HepG2 (cell line): ENCODE measurements around the gene CAMTA1. TPM values are rescaled to one million over a fixed set of nuclear protein-coding genes. Genes with fewer than 3 reads are reported as not detected.

Experiments used
- ATAC-seq: fragments of 200-7000 bp; cut with Tn5 transposase; 3 replicates; pipeline ENCODE4 v1.9.1; 2020; ENCODE audit warnings: mild to moderate bottlenecking, moderate library complexity
- BruUV-seq: library from RNA; stranded (reverse); fragments of 400-500 nt; replicated peaks from 2 replicates; lab custom pipeline; 2021; lab: Mats Ljungman, UMichigan
- CTCF ChIA-PET: fragments of 300-600 bp; formaldehyde crosslinking; extraction: SDS; loops from one replicate; lab custom pipeline; 2021; ENCODE audit warnings: low total read pairs, inconsistent platforms, low intra/inter-chr PET ratio; lab: Yijun Ruan, JAX
- POLR2A ChIA-PET: fragments of 350-600 bp; sonication (Branson Sonifier 250); formaldehyde crosslinking; loops from one replicate; lab custom pipeline; 2020; ENCODE audit warnings: antibody characterized with exemption, inconsistent platforms; lab: Yijun Ruan, JAX
- DNase-seq: peaks from one replicate; pipeline ENCODE4 v3.0.0-alpha.2; 2015; ENCODE audit warnings: low spot score
- FAIRE-seq: peaks from 3 replicates; lab custom pipeline; 2011; peaks lifted over from hg19 to GRCh38; lab: Jason Lieb, UNC
- H2AFZ ChIP-seq: one replicate; pipeline ENCODE4 v1.6.1; 2011; ENCODE audit warnings: low read length, inconsistent platforms
- H3K27ac ChIP-seq: fragments of 300-600 bp; 3 replicates; pipeline ENCODE4 v1.8.0; 2011; ENCODE audit warnings: mixed run types, mild to moderate bottlenecking, mixed read lengths, low read length, inconsistent platforms; ENCODE audit not compliant: insufficient read depth; ENCODE audit errors: extremely low read length
- H3K27me3 ChIP-seq, 2 experiments: fragments of 200-600 bp in 1 of 2; 2 replicates in 1 of 2; 3 replicates in 1 of 2; pipeline versions ENCODE4 v1.6.0 to v1.8.0; 2011; ENCODE audit warnings: low read length in 2 of 2, mild to moderate bottlenecking in 2 of 2, moderate library complexity in 2 of 2, inconsistent platforms in 1 of 2; ENCODE audit not compliant: insufficient read depth in 2 of 2, control insufficient read depth in 1 of 2
- H3K36me3 ChIP-seq, 2 experiments: fragments of 200-600 bp in 1 of 2; replicated peaks in 1 of 2; 2 replicates in 1 of 2; 3 replicates in 1 of 2; pipeline versions ENCODE4 v1.5.1 to v1.8.0; 2011; ENCODE audit warnings: low read length in 2 of 2, inconsistent platforms in 1 of 2; ENCODE audit not compliant: insufficient read depth in 2 of 2, control insufficient read depth in 1 of 2
- H3K4me1 ChIP-seq: 2 replicates; pipeline ENCODE4 v1.5.1; 2012; ENCODE audit warnings: low read length, inconsistent platforms; ENCODE audit not compliant: insufficient read depth
- H3K4me2 ChIP-seq: 2 replicates; pipeline ENCODE4 v1.6.0; 2011; ENCODE audit warnings: low read depth, low read length, inconsistent platforms
- H3K4me3 ChIP-seq, 3 experiments: fragments of 200-600 bp in 1 of 3; sonication (generic), shearing (Covaris generic) in 1 of 3; replicated peaks in 1 of 3; 2 replicates each; pipeline ENCODE4 v1.5.1; 2011 to 2016; ENCODE audit warnings: low read length in 3 of 3, inconsistent platforms in 2 of 3, low read depth in 2 of 3, mild to moderate bottlenecking in 2 of 3, control low read depth in 1 of 3, mixed read lengths in 1 of 3; ENCODE audit not compliant: insufficient read depth in 1 of 3
- H3K79me2 ChIP-seq: one replicate; pipeline ENCODE4 v1.6.1; 2011; ENCODE audit warnings: low read length, inconsistent platforms; ENCODE audit not compliant: insufficient read depth
- H3K9ac ChIP-seq: 2 replicates; pipeline ENCODE4 v1.6.0; 2011; ENCODE audit warnings: mild to moderate bottlenecking, low read depth, low read length, inconsistent platforms; ENCODE audit not compliant: insufficient read depth
- H3K9me3 ChIP-seq: 2 replicates; pipeline ENCODE4 v1.5.1; 2012; ENCODE audit warnings: mild to moderate bottlenecking, low read length
- H4K20me1 ChIP-seq: 2 replicates; pipeline ENCODE4 v1.6.0; 2011; ENCODE audit warnings: inconsistent platforms, mild to moderate bottlenecking, low read length, moderate library complexity; ENCODE audit not compliant: insufficient read depth
- EHMT2 ChIP-seq: fragments of 200-600 bp; sonication (generic); IDR thresholded peaks from 2 replicates; pipeline ENCODE4 v1.7.0; 2017; ENCODE audit warnings: antibody characterized with exemption, low read depth, low read length, borderline replicate concordance
- HDAC2 ChIP-seq: sonication (generic); formaldehyde crosslinking; IDR thresholded peaks from 2 replicates; pipeline ENCODE4 v1.4.0; 2020; ENCODE audit warnings: missing genetic modification reagents
- KDM5A ChIP-seq: fragments of 200-600 bp; sonication (generic); IDR thresholded peaks from 2 replicates; pipeline ENCODE4 v1.7.0; 2018; ENCODE audit warnings: antibody characterized with exemption, mild to moderate bottlenecking, low read length, borderline replicate concordance
- NCOR1 ChIP-seq: fragments of 200-600 bp; sonication (generic); IDR thresholded peaks from 2 replicates; pipeline ENCODE4 v1.7.0; 2017; ENCODE audit warnings: antibody characterized with exemption, low read length, borderline replicate concordance
- NFYC ChIP-seq: IDR thresholded peaks from 2 replicates; pipeline ENCODE4 v1.6.1; 2016; ENCODE audit warnings: missing genetic modification reagents, missing compliant biosample characterization
- PLRG1 ChIP-seq: fragments of 450-650 bp; conservative IDR thresholded peaks from 2 replicates; pipeline ENCODE4 v1.6.1; 2016
- POLR2AphosphoS5 ChIP-seq: IDR thresholded peaks from 2 replicates; pipeline ENCODE4 v1.6.1; 2012; ENCODE audit warnings: low read depth, low read length
- PRDM15 ChIP-seq: sonication (generic); formaldehyde crosslinking; IDR thresholded peaks from 2 replicates; pipeline ENCODE4 v1.4.0; 2020; ENCODE audit warnings: missing genetic modification reagents
- RORA ChIP-seq: sonication (generic); formaldehyde crosslinking; IDR thresholded peaks from 2 replicates; pipeline ENCODE4 v1.5.0; 2020; ENCODE audit warnings: mild to moderate bottlenecking, missing genetic modification reagents, moderate library complexity
- SAP130 ChIP-seq: IDR thresholded peaks from 2 replicates; pipeline ENCODE4 v1.6.1; 2016; ENCODE audit warnings: low read depth
- TAF15 ChIP-seq: fragments of 200-400 bp; formaldehyde crosslinking; IDR thresholded peaks from one replicate; pipeline ENCODE4 v1.6.1; 2018; ENCODE audit warnings: mild to moderate bottlenecking, low read depth, low read length; ENCODE audit not compliant: poor library complexity, severe bottlenecking
- TBX3 ChIP-seq: fragments of 450-650 bp; IDR thresholded peaks from 2 replicates; pipeline ENCODE4 v1.6.1; 2017; ENCODE audit warnings: antibody characterized with exemption, mild to moderate bottlenecking, inconsistent platforms, borderline replicate concordance
- TCF7L2 ChIP-seq: IDR thresholded peaks from 2 replicates; pipeline ENCODE4 v1.6.1; 2011; ENCODE audit warnings: mild to moderate bottlenecking, low read depth, low read length, moderate library complexity
- ZFYVE20 ChIP-seq: sonication (generic); formaldehyde crosslinking; IDR thresholded peaks from 2 replicates; pipeline ENCODE4 v1.8.0; 2023; ENCODE audit warnings: low read depth, mild to moderate bottlenecking, moderate library complexity, missing genetic modification reagents, borderline replicate concordance
- ZKSCAN1 ChIP-seq: fragments of 150-350 bp; IDR thresholded peaks from 2 replicates; pipeline ENCODE4 v1.6.1; 2014; ENCODE audit warnings: low read length
- ZNF335 ChIP-seq: sonication (generic); formaldehyde crosslinking; IDR thresholded peaks from 2 replicates; pipeline ENCODE4 v1.4.0; 2020; ENCODE audit warnings: missing genetic modification reagents
- ZNF577 ChIP-seq: sonication (generic); formaldehyde crosslinking; IDR thresholded peaks from 2 replicates; pipeline ENCODE4 v1.4.0; 2020; ENCODE audit warnings: mild to moderate bottlenecking, low read depth, missing genetic modification reagents, borderline replicate concordance
- ZNF746 ChIP-seq: sonication (generic); formaldehyde crosslinking; IDR thresholded peaks from 2 replicates; pipeline ENCODE4 v1.8.0; 2022; ENCODE audit warnings: mild to moderate bottlenecking, missing genetic modification reagents
- ZNF850 ChIP-seq: sonication (generic); formaldehyde crosslinking; conservative IDR thresholded peaks from 2 replicates; pipeline ENCODE4 v1.9.0; 2021; ENCODE audit warnings: mild to moderate bottlenecking, missing genetic modification reagents
- ZSCAN30 ChIP-seq: sonication (generic); formaldehyde crosslinking; IDR thresholded peaks from 2 replicates; pipeline ENCODE4 v1.5.0; 2020; ENCODE audit warnings: mild to moderate bottlenecking, missing genetic modification reagents
- WGBS: methylation state at CpG from one replicate; pipeline ENCODE4 v1.1.6; 2017; ENCODE audit warnings: low lambda C conversion rate; 5-methylcytosine and 5-hydroxymethylcytosine counted together
- in situ Hi-C: cut with HindIII; loops from 2 replicates; pipeline ENCODE4 v1.10.0; 2017; ENCODE audit warnings: low pct_unique_long_range_greater_than_20kb; ENCODE audit not compliant: extremely low pct_ligation_motif_present
- intact Hi-C: fragments of 100-400 bp; cut with micrococcal nuclease; formaldehyde crosslinking; loops from one replicate; pipeline ENCODE4 v1.10.0; 2022; ENCODE audit not compliant: unreplicated experiment
- polyA plus RNA-seq, 8 experiments: library from polyadenylated mRNA; depleted of rRNA in 3 of 8; stranded (reverse) in 7 of 8; unstranded in 1 of 8; fragments of >200 nt; fragmentation: Illumina TruSeq in 4 of 8; extraction: Trizol in 4 of 8; gene quantifications; 2 replicates each; pipeline versions ENCODE4 v1.2.1 to v1.2.3, GENCODE V29; 2011 to 2016; ENCODE audit warnings: low read depth in 4 of 8, missing spikeins in 1 of 8, mixed read lengths in 1 of 8; ENCODE audit not compliant: insufficient read depth in 1 of 8
- total RNA-seq, 5 experiments: library from RNA; depleted of rRNA; stranded (reverse); fragments of >200 nt; fragmentation: Illumina TruSeq; extraction: Trizol; gene quantifications; 2 replicates each; pipeline ENCODE4 v1.2.3, GENCODE V29; 2016; ENCODE audit warnings: low read depth in 1 of 5

Gene CAMTA1
- total and polyA plus RNA-seq, 2 of the 13 experiments (the other 11 are each of a cell fraction or from before 2014, with no cell fraction given): 25.0 to 36.4 TPM

DNA sequence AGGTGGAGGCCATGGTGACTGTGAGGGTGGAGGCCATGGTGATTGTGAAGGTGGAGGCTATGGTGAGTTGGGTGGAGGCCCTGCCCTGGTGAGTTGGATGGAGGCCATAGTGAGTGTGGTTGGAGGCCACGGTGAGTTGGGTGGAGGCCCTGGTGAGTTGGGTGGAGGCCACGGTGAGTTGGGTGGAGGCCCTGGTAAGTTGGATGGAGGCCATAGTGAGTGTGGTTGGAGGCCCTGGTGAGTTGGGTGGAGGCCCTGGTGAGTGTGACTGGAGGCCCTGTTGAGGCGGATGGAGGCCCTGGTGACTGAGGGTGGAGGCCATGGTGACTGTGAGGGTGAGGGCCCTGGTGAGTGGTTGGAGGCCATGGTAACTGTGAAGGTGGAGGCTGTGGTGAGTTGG is 860.9 kb downstream of the CAMTA1 start:
- BruUV-seq: no TSS peak
- FAIRE-seq (no peak), DNase-seq (no peak), ATAC-seq (no peak)
- no peak overlapping the region for H3K4me2 ChIP-seq
- H3K9ac ChIP-seq: no peak overlapping the region
- H3K27me3 ChIP-seq: peaks cover 6 to 29% of the 10 kb centered on the region in 2 experiments
- H3K4me3 ChIP-seq: no peak overlapping the region
- no peak overlapping the region for H2AFZ ChIP-seq
- H3K79me2 ChIP-seq: no peaks in the 10 kb centered on the region
- TF ChIP-seq PLRG1 (no peak), ZFYVE20 (no peak), NCOR1 (no peak), ZSCAN30 (CRISPR knock-in tag) (no peak), RORA (CRISPR knock-in tag) (no peak), HDAC2 (no peak), EHMT2 (no peak), ZNF335 (no peak), KDM5A (no peak), TCF7L2 (no peak), NFYC (CRISPR knock-in tag) (no peak), ZNF746 (CRISPR knock-in tag) (no peak), ZNF577 (CRISPR knock-in tag) (no peak), ZNF850 (no peak), TBX3 (no peak), POLR2AphosphoS5 (no peak), ZKSCAN1 (no peak), SAP130 (no peak), PRDM15 (CRISPR knock-in tag) (no peak), TAF15 (no peak)
- no peaks in the 10 kb centered on the region for H3K9me3 ChIP-seq
- WGBS: 69% methylated on average over 3 of the region's 3 CpGs
- ChIA-PET CTCF (interaction anchor here (2.4 kb wide), 1 partner anchor 192 kb away, joined by 6 read pairs; no protein-coding TSS in a partner anchor), POLR2A (no interaction called here)
- intact Hi-C loops (no loop called here), in situ Hi-C loops (loop anchor here (5.0 to 25.0 kb wide), 3 partner anchors 194 to 584 kb away; no protein-coding TSS in a partner anchor)
- no peaks in the 10 kb centered on the region for H4K20me1 ChIP-seq
- 0 out of 2 replicates have a peak, but pooled peaks cover 5% of the 10 kb centered on the region for H3K4me1 ChIP-seq
- H3K36me3 ChIP-seq: no peaks in the 10 kb centered on the region
- H3K27ac ChIP-seq: no peak overlapping the region
